Limb (tissue), 2 donors: ENCODE data around the gene TMEM270.
"Not testable (repeated sequence)": the region's sequence is repeated elsewhere in the genome, so short reads cannot be mapped to it uniquely, and the experiment has no call there.

Experiments used
- DNase-seq, 2 donors: peaks; one replicate each; pipeline ENCODE4 v3.0.0-alpha.2; 2016; ENCODE audit errors: extremely low spot score in 2 of 2

Gene TMEM270

DNA sequence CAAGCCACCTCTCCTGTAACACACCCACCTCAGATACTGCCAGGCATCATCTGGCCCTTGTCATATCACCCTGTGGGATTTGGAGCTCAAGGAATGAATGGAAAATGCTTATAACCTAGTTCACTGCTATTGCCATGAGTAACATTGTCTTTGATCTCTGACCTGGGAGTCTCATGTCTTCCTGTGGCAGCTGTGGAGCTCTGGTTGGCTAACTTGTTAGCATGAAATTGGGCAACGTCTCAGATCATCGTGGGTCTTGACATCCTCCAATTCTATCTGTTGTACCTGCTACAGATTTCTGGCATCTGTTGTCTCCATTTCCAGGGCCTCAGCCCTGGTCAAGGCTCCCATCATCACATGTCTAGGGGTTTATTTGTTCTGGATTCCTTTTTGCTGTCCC is 2.2 kb upstream of the TMEM270 start:
- no peak for DNase-seq

DNA sequence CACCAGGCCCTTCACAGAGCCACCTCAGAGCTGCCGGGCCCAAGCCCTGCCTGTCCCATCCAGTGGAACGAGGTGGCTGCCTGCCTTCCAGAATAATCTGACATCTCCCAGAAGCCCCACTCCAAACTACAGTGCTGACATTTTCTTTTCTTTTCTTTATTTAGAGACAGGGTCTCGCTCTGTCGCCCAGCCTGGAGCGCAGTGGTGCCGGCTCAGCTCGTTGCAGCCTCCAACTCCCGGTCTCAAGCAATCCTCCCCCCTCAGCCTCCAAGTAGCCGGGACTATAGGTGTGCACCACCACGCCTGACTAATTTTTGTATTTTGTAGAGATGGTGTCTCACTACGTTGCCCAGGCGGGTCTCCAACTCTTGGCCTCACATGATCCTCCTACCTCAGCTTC is 346 bp downstream of the TMEM270 start:
- no peak for DNase-seq

DNA sequence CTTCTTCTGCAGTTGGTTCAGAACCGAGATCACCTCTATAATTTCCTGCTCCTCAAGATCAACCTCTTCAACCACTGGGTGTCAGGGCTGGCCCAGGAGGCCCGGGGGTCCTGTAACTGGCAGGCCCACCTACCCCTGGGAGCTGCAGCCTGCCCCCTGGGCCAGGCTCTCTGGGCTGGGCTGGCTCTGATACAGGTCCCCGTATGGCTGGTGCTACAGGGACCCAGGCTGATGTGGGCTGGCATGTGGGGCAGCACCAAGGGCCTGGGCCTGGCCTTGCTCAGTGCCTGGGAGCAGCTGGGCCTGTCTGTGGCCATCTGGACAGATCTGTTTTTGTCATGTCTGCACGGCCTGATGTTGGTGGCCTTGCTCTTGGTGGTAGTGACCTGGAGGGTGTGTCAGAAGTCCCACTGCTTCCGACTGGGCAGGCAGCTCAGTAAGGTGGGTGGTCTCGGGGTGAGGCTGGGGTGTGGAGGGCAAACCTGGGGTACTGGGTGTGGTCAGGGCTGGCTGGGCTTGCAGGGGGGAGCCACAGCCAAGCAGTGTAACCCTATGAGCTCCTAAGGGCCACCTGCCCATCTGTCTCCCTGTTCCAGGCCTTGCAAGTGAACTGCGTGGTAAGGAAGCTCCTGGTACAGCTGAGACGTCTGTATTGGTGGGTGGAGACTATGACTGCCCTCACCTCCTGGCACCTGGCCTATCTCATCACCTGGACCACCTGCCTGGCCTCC is 4.2 kb downstream of the TMEM270 start:
- DNase-seq: no peak

- DNase-seq: no peak
These were observed 4.9 kb downstream of the TMEM270 start for GRCh38 chr7:73865738-73866445.

GRCh38 chr7:73866446-73866767 is 5.4 kb downstream of the TMEM270 start:
- no peak for DNase-seq

- DNase-seq: no peak
These were observed 8.2 kb downstream of the TMEM270 start for GRCh38 chr7:73869011-73869798.

GRCh38 chr7:73870041-73870492 is 9.1 kb downstream of the TMEM270 start:
- no peak for DNase-seq

GRCh38 chr7:73871163-73872011 is 10.4 kb downstream of the TMEM270 start:
- DNase-seq: no peak

DNA sequence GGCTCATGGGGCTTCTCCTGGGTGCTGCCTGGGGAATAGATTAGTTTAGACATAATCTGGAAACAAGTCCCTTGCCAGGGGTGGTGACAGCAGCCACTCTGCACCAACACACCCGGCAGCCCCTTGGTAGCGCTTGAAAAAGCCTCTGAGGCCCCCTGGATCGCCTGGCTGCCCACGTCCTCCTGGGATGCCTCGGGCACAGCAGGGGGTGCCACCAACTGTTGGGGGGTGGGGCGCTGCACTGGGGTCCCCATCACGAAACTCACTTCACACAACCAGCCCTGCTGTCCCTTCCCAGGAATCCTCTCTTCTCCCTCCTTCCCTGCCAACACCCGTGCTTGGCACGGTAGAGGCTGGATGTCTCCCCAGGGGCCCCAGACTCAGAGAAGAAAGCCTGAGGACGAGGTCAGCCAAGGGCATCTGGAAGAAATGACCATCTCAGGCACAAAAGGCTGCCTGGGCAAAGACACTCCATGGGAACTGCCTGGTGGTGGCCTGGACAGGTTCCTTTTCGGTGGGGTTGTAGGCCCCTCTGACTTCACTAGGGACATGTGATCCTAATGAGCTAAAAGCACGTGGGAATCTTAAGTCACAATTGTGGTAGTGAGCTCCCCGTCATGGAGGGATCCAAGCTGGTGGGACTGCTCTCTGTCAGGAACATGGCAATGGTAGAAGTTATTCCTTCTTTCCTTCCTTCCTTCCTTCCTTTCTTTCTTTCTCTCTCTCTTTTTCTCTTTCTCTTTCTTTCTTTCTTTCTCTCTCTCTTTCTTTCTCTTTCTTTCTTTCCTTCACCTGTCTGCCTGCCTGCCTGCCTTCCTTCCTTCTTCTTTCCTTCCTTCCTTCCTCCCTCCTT is 11.3 kb downstream of the TMEM270 start:
- DNase-seq: no peak

DNA sequence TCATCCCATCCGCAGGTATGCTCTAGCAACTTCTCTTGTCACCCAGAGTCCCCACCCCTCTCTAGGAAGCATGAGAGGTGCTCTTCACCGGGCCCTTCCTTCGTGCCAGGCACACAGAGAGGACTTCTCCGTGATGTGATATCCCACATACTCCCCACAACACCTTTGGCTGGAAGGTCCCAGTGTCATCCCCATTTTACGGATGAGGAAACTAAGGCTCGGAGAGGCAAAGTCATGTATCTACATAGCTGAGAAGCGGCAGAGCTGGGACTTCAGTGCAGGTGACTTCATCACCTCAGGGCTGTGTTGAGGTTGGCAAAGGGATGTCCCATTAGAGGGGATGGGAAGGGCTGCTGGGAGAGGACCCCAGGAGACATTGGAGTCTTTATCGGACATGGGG is 15.4 kb downstream of the TMEM270 start:
- DNase-seq: no peak

DNA sequence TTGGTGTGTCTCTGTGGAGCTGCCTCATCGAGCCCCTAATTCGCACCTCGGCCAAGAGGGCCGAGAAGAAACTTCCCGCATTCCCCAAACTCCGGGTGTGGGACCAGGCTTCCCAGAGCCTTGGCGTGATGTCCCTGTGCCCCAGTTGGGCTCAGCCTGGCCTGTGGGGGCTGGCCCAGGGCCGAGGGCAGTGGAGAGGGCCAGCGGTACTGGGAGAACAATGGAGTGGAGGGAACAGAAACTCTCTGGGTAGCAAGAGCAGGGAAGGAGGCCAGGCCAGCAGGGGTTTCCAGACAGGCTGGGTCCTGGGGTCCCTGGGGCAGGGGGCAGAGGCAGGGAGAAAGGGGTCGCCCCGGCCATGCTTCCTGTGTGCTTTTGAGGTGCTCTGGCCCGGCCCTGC is 16.0 kb downstream of the TMEM270 start:
- no peak for DNase-seq

- no peak for DNase-seq
These were observed 19.2 kb downstream of the TMEM270 start for GRCh38 chr7:73879977-73880681.

GRCh38 chr7:73880755-73881328 is 19.9 kb downstream of the TMEM270 start:
- no peak for DNase-seq

GRCh38 chr7:73881352-73882046 is 20.5 kb downstream of the TMEM270 start:
- no peak for DNase-seq

- no peak for DNase-seq
These were observed 21.1 kb downstream of the TMEM270 start for GRCh38 chr7:73882047-73882402.

DNA sequence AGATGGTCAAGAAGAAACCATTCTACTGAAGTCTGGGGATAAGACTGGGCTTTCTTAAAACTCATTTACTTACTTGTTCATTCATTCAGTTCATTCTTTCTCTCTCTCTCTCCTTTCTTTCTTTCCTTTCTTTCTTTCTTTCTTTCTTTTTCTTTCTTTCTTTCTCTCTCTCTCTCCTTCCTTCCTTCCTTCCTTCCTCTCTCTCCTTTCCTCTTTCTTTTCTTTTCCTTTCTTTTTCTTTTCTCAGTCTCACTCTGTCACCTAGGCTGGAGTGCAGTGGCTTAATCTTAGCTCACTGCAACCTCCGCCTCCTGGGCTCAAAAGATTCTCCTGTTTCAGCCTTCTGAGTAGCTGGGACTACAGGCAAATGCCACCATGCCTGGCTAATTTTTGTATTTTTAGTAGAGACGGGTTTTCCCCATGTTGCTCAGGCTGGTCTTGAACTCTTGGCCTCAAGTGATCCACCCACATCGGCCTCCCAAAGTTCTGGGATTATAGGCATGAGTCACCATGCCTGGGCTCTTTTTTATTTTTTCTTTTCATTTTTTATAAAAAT is 24.0 kb downstream of the TMEM270 start:
- not testable (repeated sequence) for DNase-seq

DNA sequence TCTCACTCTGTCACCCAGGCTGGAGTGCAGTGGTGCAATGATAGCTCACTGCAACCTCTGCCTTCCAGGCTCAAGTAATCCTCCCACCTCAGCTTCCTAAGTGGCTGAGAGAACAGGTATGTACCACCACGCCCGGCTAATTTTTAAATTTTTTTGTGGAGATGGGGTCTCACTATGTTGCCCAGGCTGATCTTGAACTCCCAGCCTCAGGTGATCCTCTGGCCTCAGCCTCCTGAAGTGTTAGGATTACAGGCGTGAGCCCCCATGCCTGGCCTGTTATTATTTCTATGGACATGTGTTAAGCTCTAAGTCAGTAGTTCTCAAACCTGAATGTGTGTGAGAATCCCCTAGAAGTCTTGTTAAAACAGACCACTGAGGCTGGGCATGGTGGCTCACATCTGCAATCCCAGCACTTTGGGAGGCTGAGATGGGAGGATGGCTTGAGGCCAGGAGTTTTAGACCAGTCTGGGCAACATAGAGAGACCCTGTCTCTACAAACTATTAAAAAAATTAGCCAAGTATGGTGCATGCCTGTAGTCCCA is 24.5 kb downstream of the TMEM270 start:
- DNase-seq: no peak
